ENCODE data around the gene ARHGAP44. TPM values are rescaled to one million over a fixed set of nuclear protein-coding genes. Genes with fewer than 3 reads are reported as not detected.

ARHGAP44 gene
- total and polyA plus RNA-seq, 10 donors = 0.54 to 2.6 (median 1.6) TPM

GRCh38 chr17:12958786-12959185, 169.5 kb downstream of the ARHGAP44 start:
- intact Hi-C loops (cut with DNase I; ENCODE audit: low total_unique reads) = no loop called here
- no peak overlapping the region for H3K27ac ChIP-seq
- H3K9me3 ChIP-seq = peaks cover 0 to 34% (median 16%) of the 10 kb centered on the region in 8 donors
- DNase-seq = no peak
- no peaks in the 10 kb centered on the region for H3K4me1 ChIP-seq
- TF ChIP-seq CTCF (IDR thresholded peaks at IDR 0.05 in 8 of 11, conservative IDR thresholded peaks at IDR 0.05 in 3 of 11) (no peak), POLR2A (IDR thresholded peaks at IDR 0.05) (no peak), POLR2AphosphoS5 (IDR thresholded peaks at IDR 0.05) (no peak)
- H3K27me3 ChIP-seq (replicated peaks in 1 of 7) = no peaks in the 10 kb centered on the region
- 93 to 98% (median 96%) methylated on average over 12 of the region's 12 CpGs for WGBS, 5 donors
- H3K36me3 ChIP-seq = no peaks in the 10 kb centered on the region
- H3K4me3 ChIP-seq = no peak overlapping the region

- H3K4me1 ChIP-seq = no peaks in the 10 kb centered on the region
- peaks cover 0 to 34% (median 16%) of the 10 kb centered on the region in 8 donors for H3K9me3 ChIP-seq
- DNase-seq = no peak
- H3K27me3 ChIP-seq (replicated peaks in 1 of 7) = no peaks in the 10 kb centered on the region
- 89 to 96% (median 92%) methylated on average over 8 of the region's 8 CpGs for WGBS, 5 donors
- no peak overlapping the region for H3K4me3 ChIP-seq
- H3K36me3 ChIP-seq = no peaks in the 10 kb centered on the region
- no peak for TF ChIP-seq POLR2AphosphoS5 (IDR thresholded peaks at IDR 0.05)
- TF ChIP-seq CTCF (IDR thresholded peaks at IDR 0.05 in 8 of 11, conservative IDR thresholded peaks at IDR 0.05 in 3 of 11) = no peak
- TF ChIP-seq POLR2A (IDR thresholded peaks at IDR 0.05) = no peak
- intact Hi-C loops (cut with DNase I; ENCODE audit: low total_unique reads) = no loop called here
- no peak overlapping the region for H3K27ac ChIP-seq
Observed at GRCh38 chr17:12959441-12959840, 170.1 kb downstream of the ARHGAP44 start.

DNA sequence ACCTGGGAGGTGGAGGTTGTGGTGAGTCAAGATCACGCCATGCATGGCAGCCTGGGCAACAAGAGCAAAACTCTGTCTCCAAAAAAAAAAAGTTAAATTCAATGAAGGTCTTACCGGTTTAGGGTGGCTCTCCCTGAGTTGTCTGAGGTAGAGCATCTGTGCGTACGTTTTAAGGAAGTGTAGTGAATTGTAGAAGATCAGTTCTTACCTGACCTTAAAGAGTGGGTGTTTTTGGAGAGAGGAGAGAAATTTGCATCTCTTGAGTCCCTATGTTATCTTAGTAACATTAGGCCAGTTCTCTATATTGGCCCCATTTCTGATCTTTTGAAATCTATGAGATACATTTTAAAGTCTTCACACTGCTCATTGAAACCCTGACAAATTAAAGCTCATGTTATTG, 172.4 kb downstream of the ARHGAP44 start:
- TF ChIP-seq POLR2AphosphoS5 (IDR thresholded peaks at IDR 0.05) (no peak), CTCF (IDR thresholded peaks at IDR 0.05 in 8 of 11, conservative IDR thresholded peaks at IDR 0.05 in 3 of 11) (no peak), POLR2A (IDR thresholded peaks at IDR 0.05) (no peak)
- DNase-seq = no peak
- intact Hi-C loops (cut with DNase I; ENCODE audit: low total_unique reads) = no loop called here
- Histone ChIP-seq H3K27me3 (replicated peaks in 1 of 7) (no peaks in the 10 kb centered on the region), H3K4me3 (no peak overlapping the region), H3K36me3 (no peaks in the 10 kb centered on the region), H3K4me1 (no peaks in the 10 kb centered on the region), H3K9me3 (peaks cover 0 to 20% (median 16%) of the 10 kb centered on the region in 8 donors), H3K27ac (no peak overlapping the region)
- WGBS, 5 donors = 78 to 88% (median 87%) methylated on average over 4 of the region's 4 CpGs

DNA sequence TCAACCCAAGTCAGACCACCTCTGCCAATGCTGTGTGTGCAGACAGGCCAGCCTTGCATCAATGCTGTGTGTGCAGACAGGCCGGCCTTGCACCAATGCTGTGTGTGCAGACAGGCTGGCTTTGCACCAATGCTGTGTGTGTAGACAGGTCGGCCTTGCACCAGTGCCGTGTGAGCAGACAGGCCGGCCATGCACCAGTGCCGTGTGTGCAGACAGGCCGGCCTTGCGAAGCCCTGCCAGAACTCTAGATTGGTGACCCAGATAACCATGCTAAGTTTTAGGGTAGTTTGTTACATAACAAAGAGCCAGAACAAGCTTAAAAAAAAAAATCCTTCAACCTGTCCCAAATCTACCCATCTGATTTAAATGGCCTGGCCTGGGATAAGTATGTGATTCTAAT, 174.2 kb downstream of the ARHGAP44 start:
- Histone ChIP-seq H3K4me3 (no peak overlapping the region), H3K27ac (no peak overlapping the region), H3K4me1 (no peaks in the 10 kb centered on the region), H3K9me3 (peaks cover 0 to 3% (median 2%) of the 10 kb centered on the region in 8 donors), H3K27me3 (replicated peaks in 1 of 7) (no peaks in the 10 kb centered on the region), H3K36me3 (no peaks in the 10 kb centered on the region)
- intact Hi-C loops (cut with DNase I; ENCODE audit: low total_unique reads) = no loop called here
- TF ChIP-seq POLR2AphosphoS5 (IDR thresholded peaks at IDR 0.05) (no peak), CTCF (IDR thresholded peaks at IDR 0.05 in 8 of 11, conservative IDR thresholded peaks at IDR 0.05 in 3 of 11) (no peak), POLR2A (IDR thresholded peaks at IDR 0.05) (no peak)
- DNase-seq = no peak
- WGBS, 5 donors = 83 to 97% (median 95%) methylated on average over 6 to 7 of the region's 7 CpGs

All from spleen (tissue), 11 donors.